HCT116 (cell line): ENCODE results near the gene P4HB. TPM values are rescaled to one million over a fixed set of nuclear protein-coding genes. Genes with fewer than 3 reads are reported as not detected.

Source experiments
- ATAC-seq: fragments of 200-7000 bp; cut with Tn5 transposase; 2 replicates; pipeline ENCODE4 v1.9.1; 2020; ENCODE audit warnings: mild to moderate bottlenecking, moderate library complexity
- BruUV-seq: library from RNA; stranded (reverse); fragments of 400-500 nt; replicated peaks from 2 replicates; lab custom pipeline; 2021; lab: Mats Ljungman, UMichigan
- CTCF ChIA-PET: fragments of 300-600 bp; sonication (Branson Sonifier 250); formaldehyde crosslinking; loops from one replicate; lab custom pipeline; 2021; ENCODE audit warnings: antibody characterized with exemption; lab: Charles Lee
- POLR2A ChIA-PET: fragments of 300-600, 350-600 bp; sonication (Branson Sonifier 250); formaldehyde crosslinking; loops from one replicate; lab custom pipeline; 2021; ENCODE audit warnings: antibody characterized with exemption; lab: Charles Lee
- RAD21 ChIA-PET, 2 experiments: fragments of 300-600 bp; sonication (Branson Sonifier 250); formaldehyde crosslinking; loops; one replicate each; lab custom pipeline; 2023; ENCODE audit warnings: low total read pairs in 2 of 2; ENCODE audit not compliant: uncharacterized antibody in 2 of 2, unreplicated experiment in 2 of 2, low non-redundant PET in 1 of 2; lab: Charles Lee
- DNase-seq: peaks from one replicate; pipeline ENCODE4 v3.0.0-alpha.2; 2010; ENCODE audit warnings: low read depth, low spot score
- H2AFZ ChIP-seq: fragments of 200-600 bp; shearing (Covaris generic), sonication (generic); 2 replicates; pipeline ENCODE4 v1.6.1; 2017; ENCODE audit warnings: low read depth, mixed run types, mixed read lengths, antibody characterized with exemption, low read length; ENCODE audit not compliant: poor library complexity, severe bottlenecking
- H3K27ac ChIP-seq: 2 replicates; pipeline ENCODE4 v1.5.1; 2012; ENCODE audit warnings: low read depth, low read length
- H3K27me3 ChIP-seq: fragments of 200-600 bp; sonication (generic); 2 replicates; pipeline ENCODE4 v1.6.1; 2016; ENCODE audit warnings: mixed run types, low read length, mixed read lengths; ENCODE audit not compliant: insufficient read depth
- H3K36me3 ChIP-seq, 2 experiments: fragments of 200-500 bp in 1 of 2; fragments of 200-600 bp in 1 of 2; sonication (Bioruptor generic) in 1 of 2; sonication (generic) in 1 of 2; 2 replicates each; pipeline versions ENCODE4 v1.5.1 to v1.6.1; 2014 to 2016; ENCODE audit warnings: low read length in 2 of 2, inconsistent platforms in 1 of 2, mixed read lengths in 1 of 2, mixed run types in 1 of 2; ENCODE audit not compliant: insufficient read depth in 2 of 2, control insufficient read depth in 1 of 2
- H3K4me1 ChIP-seq, 2 experiments: fragments of 200-600 bp in 1 of 2; sonication (generic) in 1 of 2; 2 replicates each; pipeline versions ENCODE4 v1.5.1 to v1.6.1; 2012 to 2017; ENCODE audit warnings: low read length in 2 of 2, inconsistent platforms in 1 of 2, mild to moderate bottlenecking in 1 of 2, mixed read lengths in 1 of 2, mixed run types in 1 of 2, moderate library complexity in 1 of 2; ENCODE audit not compliant: insufficient read depth in 2 of 2, control insufficient read depth in 1 of 2
- H3K4me2 ChIP-seq: fragments of 200-600 bp; sonication (generic); 2 replicates; pipeline ENCODE4 v1.6.1; 2017; ENCODE audit warnings: mixed run types, low read length, mixed read lengths
- H3K4me3 ChIP-seq, 2 experiments: fragments of 200-600 bp in 1 of 2; sonication (generic) in 1 of 2; replicated peaks in 1 of 2; 2 replicates each; pipeline ENCODE4 v1.5.1; 2011 to 2016; ENCODE audit warnings: low read length in 2 of 2, control low read depth in 1 of 2, low read depth in 1 of 2, mild to moderate bottlenecking in 1 of 2, mixed read lengths in 1 of 2, mixed run types in 1 of 2
- H3K79me2 ChIP-seq: fragments of 200-600 bp; sonication (generic); 2 replicates; pipeline ENCODE4 v1.6.1; 2017; ENCODE audit warnings: mild to moderate bottlenecking, mixed run types, low read length, moderate library complexity, mixed read lengths; ENCODE audit not compliant: insufficient read depth
- H3K9ac ChIP-seq: fragments of 200-600 bp; sonication (generic); 2 replicates; pipeline ENCODE4 v1.6.1; 2016; ENCODE audit warnings: low read length, mixed read lengths
- H3K9me2 ChIP-seq: fragments of 200-600 bp; sonication (generic), shearing (Covaris generic); 2 replicates; pipeline ENCODE4 v1.6.1; 2017; ENCODE audit warnings: mixed run types, mild to moderate bottlenecking, moderate library complexity; ENCODE audit not compliant: insufficient read depth
- H3K9me3 ChIP-seq, 2 experiments: fragments of 200-500 bp in 1 of 2; fragments of 200-600 bp in 1 of 2; sonication (Bioruptor generic) in 1 of 2; sonication (generic) in 1 of 2; 2 replicates each; pipeline ENCODE4 v1.6.1; 2014 to 2017; ENCODE audit warnings: low read length in 2 of 2, mixed read lengths in 2 of 2, inconsistent platforms in 1 of 2, low read depth in 1 of 2, mild to moderate bottlenecking in 1 of 2, mixed run types in 1 of 2, moderate library complexity in 1 of 2; ENCODE audit not compliant: control insufficient read depth in 1 of 2, insufficient read depth in 1 of 2
- H4K20me1 ChIP-seq: fragments of 200-600 bp; sonication (generic), shearing (Covaris generic); 2 replicates; pipeline ENCODE4 v1.6.1; 2017; ENCODE audit warnings: mixed run types, mild to moderate bottlenecking, moderate library complexity; ENCODE audit not compliant: insufficient read depth
- CBX3 ChIP-seq: IDR thresholded peaks from 2 replicates; pipeline ENCODE4 v1.6.1; 2012; ENCODE audit warnings: low read depth
- CEBPB ChIP-seq: IDR thresholded peaks from 2 replicates; pipeline ENCODE4 v1.6.1; 2012; ENCODE audit warnings: low read depth
- EZH2 ChIP-seq: fragments of 200-600 bp; sonication (generic); IDR thresholded peaks from 2 replicates; pipeline ENCODE4 v1.6.1; 2017; ENCODE audit warnings: antibody characterized with exemption, mixed run types
- EZH2phosphoT487 ChIP-seq: fragments of 200-600 bp; IDR thresholded peaks from 2 replicates; pipeline ENCODE4 v1.6.1; 2018; ENCODE audit warnings: antibody characterized with exemption, borderline replicate concordance
- FOSL1 ChIP-seq: IDR thresholded peaks from 2 replicates; pipeline ENCODE4 v1.6.1; 2012; ENCODE audit warnings: low read depth
- JUND ChIP-seq: IDR thresholded peaks from 2 replicates; pipeline ENCODE4 v1.6.1; 2012
- POLR2A ChIP-seq: IDR thresholded peaks from 2 replicates; pipeline ENCODE4 v1.7.0; 2011; ENCODE audit warnings: borderline replicate concordance; ENCODE audit not compliant: insufficient read depth, insufficient read length; ENCODE audit errors: extremely low read depth
- RAD21 ChIP-seq: IDR thresholded peaks from 2 replicates; pipeline ENCODE4 v1.6.1; 2012; ENCODE audit warnings: low read depth, mild to moderate bottlenecking
- SIN3A ChIP-seq: IDR thresholded peaks from 2 replicates; pipeline ENCODE4 v1.6.1; 2012; ENCODE audit warnings: low read depth
- SP1 ChIP-seq: IDR thresholded peaks from 2 replicates; pipeline ENCODE4 v1.6.1; 2012; ENCODE audit warnings: low read depth
- SRF ChIP-seq: IDR thresholded peaks from 2 replicates; pipeline ENCODE4 v1.6.1; 2012; ENCODE audit warnings: low read depth
- ZNF274 ChIP-seq: fragments of 200-500 bp; sonication (Bioruptor generic); IDR thresholded peaks from 2 replicates; pipeline ENCODE4 v1.6.1; 2014; ENCODE audit warnings: mild to moderate bottlenecking, low read depth, low read length, inconsistent platforms
- intact Hi-C: fragments of 100-400 bp; cut with micrococcal nuclease; formaldehyde crosslinking; loops from 2 replicates; pipeline ENCODE4 v1.10.0; 2022
- total RNA-seq: library from RNA; stranded (reverse); gene quantifications from one replicate; pipeline ENCODE4 v1.2.1, GENCODE V29; 2021; ENCODE audit not compliant: unreplicated experiment
- TF ChIP-seq, protein P1 (sequence below), 3 experiments: fragments of 200-600 bp in 1 of 3; sonication (generic) in 1 of 3; IDR thresholded peaks in 2 of 3; conservative IDR thresholded peaks in 1 of 3; 2 replicates each; pipeline ENCODE4 v1.5.1; 2012 to 2017; ENCODE audit warnings: low read depth in 2 of 3, low read length in 2 of 3, antibody characterized with exemption in 1 of 3, borderline replicate concordance in 1 of 3, control low read depth in 1 of 3, mild to moderate bottlenecking in 1 of 3, mixed read lengths in 1 of 3, mixed run types in 1 of 3, moderate library complexity in 1 of 3; ENCODE audit not compliant: insufficient read depth in 1 of 3
- TF ChIP-seq, protein P2 (sequence below): IDR thresholded peaks from 2 replicates; pipeline ENCODE4 v1.6.1; 2012
- TF ChIP-seq, protein P3 (sequence below): IDR thresholded peaks from 2 replicates; pipeline ENCODE4 v1.6.1; 2012
- TF ChIP-seq, protein P4 (sequence below): IDR thresholded peaks from 2 replicates; pipeline ENCODE4 v1.6.1; 2011; ENCODE audit warnings: mild to moderate bottlenecking, low read length, moderate library complexity; ENCODE audit not compliant: insufficient replicate concordance; ENCODE audit errors: extremely low read depth

P4HB gene
- total RNA-seq, 1 experiment from 2014 or later: 1,043 TPM

DNA sequence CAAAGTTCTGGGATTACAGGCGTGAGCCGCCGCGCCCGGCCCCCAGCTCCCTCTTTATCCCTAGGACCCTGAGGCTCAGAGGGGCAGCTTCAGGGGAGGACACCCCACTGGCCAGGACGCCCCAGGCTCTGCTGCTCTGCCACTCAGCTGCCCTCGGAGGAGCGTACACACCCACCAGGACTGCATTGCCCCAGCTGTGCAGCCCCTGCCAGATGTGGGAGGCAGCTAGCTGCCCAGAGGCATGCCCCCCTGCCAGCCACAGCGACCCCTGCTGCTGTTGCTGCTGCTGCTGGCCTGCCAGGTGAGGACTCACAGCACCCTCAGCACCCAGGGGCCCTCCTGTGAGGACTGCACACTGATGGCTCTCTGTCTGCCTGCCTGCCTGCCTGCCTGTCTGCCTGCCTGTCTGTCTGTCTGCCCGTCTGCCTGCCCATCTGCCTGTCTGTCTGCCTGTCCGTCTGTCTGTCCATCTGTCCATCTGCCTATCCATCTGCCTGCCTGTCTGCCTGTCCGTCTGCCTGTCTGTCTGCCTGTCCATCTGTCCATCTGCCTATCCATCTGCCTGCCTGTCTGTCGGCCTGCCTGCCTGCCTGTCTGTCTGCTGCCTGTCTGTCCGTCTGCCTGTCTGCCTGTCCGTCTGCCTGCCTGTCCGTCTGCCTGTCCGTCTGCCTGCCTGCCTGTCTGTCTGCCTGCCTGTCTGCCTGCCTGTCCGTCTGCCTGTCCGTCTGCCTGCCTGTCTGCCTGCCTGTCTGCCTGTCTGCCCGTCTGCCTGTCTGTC lies 51.4 kb downstream of the P4HB start:
- no peak overlapping the region for H3K4me2 ChIP-seq
- TF ChIP-seq JUND (no peak), POLR2A (no peak)
- TF ChIP-seq, protein P1, sequence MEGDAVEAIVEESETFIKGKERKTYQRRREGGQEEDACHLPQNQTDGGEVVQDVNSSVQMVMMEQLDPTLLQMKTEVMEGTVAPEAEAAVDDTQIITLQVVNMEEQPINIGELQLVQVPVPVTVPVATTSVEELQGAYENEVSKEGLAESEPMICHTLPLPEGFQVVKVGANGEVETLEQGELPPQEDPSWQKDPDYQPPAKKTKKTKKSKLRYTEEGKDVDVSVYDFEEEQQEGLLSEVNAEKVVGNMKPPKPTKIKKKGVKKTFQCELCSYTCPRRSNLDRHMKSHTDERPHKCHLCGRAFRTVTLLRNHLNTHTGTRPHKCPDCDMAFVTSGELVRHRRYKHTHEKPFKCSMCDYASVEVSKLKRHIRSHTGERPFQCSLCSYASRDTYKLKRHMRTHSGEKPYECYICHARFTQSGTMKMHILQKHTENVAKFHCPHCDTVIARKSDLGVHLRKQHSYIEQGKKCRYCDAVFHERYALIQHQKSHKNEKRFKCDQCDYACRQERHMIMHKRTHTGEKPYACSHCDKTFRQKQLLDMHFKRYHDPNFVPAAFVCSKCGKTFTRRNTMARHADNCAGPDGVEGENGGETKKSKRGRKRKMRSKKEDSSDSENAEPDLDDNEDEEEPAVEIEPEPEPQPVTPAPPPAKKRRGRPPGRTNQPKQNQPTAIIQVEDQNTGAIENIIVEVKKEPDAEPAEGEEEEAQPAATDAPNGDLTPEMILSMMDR (IDR thresholded peaks at IDR 0.05 in 2 of 3, conservative IDR thresholded peaks at IDR 0.05 in 1 of 3; ENCODE audit: borderline replicate concordance in 1 of 3, insufficient read depth in 1 of 3, low read depth in 2 of 3, low read length in 2 of 3): peak in 2 of 3 experiments; percentile 48 to 69; a peak in 4 of 6 replicates
- POLR2A ChIA-PET: interaction anchor here (1.6 kb wide), 1 partner anchor 13 kb away, joined by 5 read pairs; no protein-coding TSS in a partner anchor
- peaks cover 0 to 6% of the 10 kb centered on the region in 2 experiments; a peak in 2 of 4 replicates for H3K4me1 ChIP-seq
- BruUV-seq: no TSS peak
- no peak overlapping the region for H3K27ac ChIP-seq
- H3K27me3 ChIP-seq: peaks cover 13% of the 10 kb centered on the region; the same call in 1 of the 2 replicates
- no peak overlapping the region for H2AFZ ChIP-seq
- CTCF ChIA-PET: interaction anchor here (1.2 kb wide), 2 partner anchors 13 to 75 kb away, joined by 6 to 8 read pairs; no protein-coding TSS in a partner anchor
- RAD21 ChIA-PET: no interaction called here
- intact Hi-C loops: no loop called here
- no peak for DNase-seq
- H3K9me2 ChIP-seq: no peaks in the 10 kb centered on the region
- no peak overlapping the region for H3K9ac ChIP-seq
- no peaks in the 10 kb centered on the region for H3K79me2 ChIP-seq
- H3K36me3 ChIP-seq: no peaks in the 10 kb centered on the region
- peak; percentile 59 for ATAC-seq
- no peak overlapping the region for H3K4me3 ChIP-seq
- no peaks in the 10 kb centered on the region for H4K20me1 ChIP-seq
- no peaks in the 10 kb centered on the region for H3K9me3 ChIP-seq

DNA sequence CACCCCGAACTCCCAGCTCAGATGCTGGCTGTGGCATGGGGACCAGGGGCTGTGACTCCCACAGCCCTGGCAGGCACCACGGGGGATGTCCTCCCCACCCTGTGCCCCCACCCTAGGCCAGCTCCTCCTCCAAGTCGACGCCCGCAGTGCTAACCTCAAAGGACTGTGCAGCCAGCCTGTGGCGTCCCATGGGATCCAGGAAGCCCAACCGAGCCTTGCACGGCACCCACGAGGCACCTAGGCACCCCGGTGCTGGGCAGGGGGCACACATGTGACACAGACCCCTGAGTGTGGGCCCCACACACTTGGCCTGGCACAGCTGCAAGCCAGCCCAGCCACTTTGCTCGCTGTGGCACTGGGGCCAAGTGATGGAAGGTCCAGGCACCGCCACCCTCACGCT lies 52.5 kb downstream of the P4HB start:
- H3K4me3 ChIP-seq: no peak overlapping the region
- no peaks in the 10 kb centered on the region for H3K79me2 ChIP-seq
- intact Hi-C loops: no loop called here
- peaks cover 0 to 6% of the 10 kb centered on the region in 2 experiments; a peak in 2 of 4 replicates for H3K4me1 ChIP-seq
- no peak overlapping the region for H3K27ac ChIP-seq
- H3K4me2 ChIP-seq: no peak overlapping the region
- H3K9me2 ChIP-seq: no peaks in the 10 kb centered on the region
- H4K20me1 ChIP-seq: no peaks in the 10 kb centered on the region
- RAD21 ChIA-PET: no interaction called here
- H3K9me3 ChIP-seq: no peaks in the 10 kb centered on the region
- H3K36me3 ChIP-seq: no peaks in the 10 kb centered on the region
- H3K9ac ChIP-seq: no peak overlapping the region
- no TSS peak for BruUV-seq
- no peak for DNase-seq
- ATAC-seq: no peak
- CTCF ChIA-PET: interaction anchor here (1.2 kb wide), 1 partner anchor 14 kb away, joined by 8 read pairs; no protein-coding TSS in a partner anchor
- peaks cover 13% of the 10 kb centered on the region; the same call in 1 of the 2 replicates for H3K27me3 ChIP-seq
- POLR2A ChIA-PET: interaction anchor here (1.6 kb wide), 1 partner anchor 14 kb away, joined by 5 read pairs; no protein-coding TSS in a partner anchor
- no peak overlapping the region for H2AFZ ChIP-seq
- TF ChIP-seq EZH2 (no peak), SP1 (no peak), POLR2A (no peak), CEBPB (no peak), FOSL1 (no peak), RAD21 (no peak), ZNF274 (no peak), CBX3 (no peak), EZH2phosphoT487 (no peak), SRF (no peak), SIN3A (no peak)
- TF ChIP-seq, protein P2, sequence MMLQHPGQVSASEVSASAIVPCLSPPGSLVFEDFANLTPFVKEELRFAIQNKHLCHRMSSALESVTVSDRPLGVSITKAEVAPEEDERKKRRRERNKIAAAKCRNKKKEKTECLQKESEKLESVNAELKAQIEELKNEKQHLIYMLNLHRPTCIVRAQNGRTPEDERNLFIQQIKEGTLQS: no peak
- TF ChIP-seq, protein P3, sequence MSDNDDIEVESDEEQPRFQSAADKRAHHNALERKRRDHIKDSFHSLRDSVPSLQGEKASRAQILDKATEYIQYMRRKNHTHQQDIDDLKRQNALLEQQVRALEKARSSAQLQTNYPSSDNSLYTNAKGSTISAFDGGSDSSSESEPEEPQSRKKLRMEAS: no peak
- TF ChIP-seq, protein P4, sequence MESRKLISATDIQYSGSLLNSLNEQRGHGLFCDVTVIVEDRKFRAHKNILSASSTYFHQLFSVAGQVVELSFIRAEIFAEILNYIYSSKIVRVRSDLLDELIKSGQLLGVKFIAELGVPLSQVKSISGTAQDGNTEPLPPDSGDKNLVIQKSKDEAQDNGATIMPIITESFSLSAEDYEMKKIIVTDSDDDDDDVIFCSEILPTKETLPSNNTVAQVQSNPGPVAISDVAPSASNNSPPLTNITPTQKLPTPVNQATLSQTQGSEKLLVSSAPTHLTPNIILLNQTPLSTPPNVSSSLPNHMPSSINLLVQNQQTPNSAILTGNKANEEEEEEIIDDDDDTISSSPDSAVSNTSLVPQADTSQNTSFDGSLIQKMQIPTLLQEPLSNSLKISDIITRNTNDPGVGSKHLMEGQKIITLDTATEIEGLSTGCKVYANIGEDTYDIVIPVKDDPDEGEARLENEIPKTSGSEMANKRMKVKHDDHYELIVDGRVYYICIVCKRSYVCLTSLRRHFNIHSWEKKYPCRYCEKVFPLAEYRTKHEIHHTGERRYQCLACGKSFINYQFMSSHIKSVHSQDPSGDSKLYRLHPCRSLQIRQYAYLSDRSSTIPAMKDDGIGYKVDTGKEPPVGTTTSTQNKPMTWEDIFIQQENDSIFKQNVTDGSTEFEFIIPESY: no peak
